Lower leg skin (tissue), 3 donors: Measurements from ENCODE around the gene CUL4B.
"Not testable (repeated sequence)": the region's sequence is repeated elsewhere in the genome, so short reads cannot be mapped to it uniquely, and the experiment has no call there.

Experiments used
- CTCF ChIP-seq, 3 donors: fragments of 450-650 bp; IDR thresholded peaks; one replicate each; pipeline ENCODE4 v1.5.1; 2016; ENCODE audit warnings: antibody characterized with exemption in 3 of 3, mild to moderate bottlenecking in 3 of 3, moderate library complexity in 2 of 3
- POLR2A ChIP-seq, 2 donors: fragments of 450-650 bp; IDR thresholded peaks; one replicate each; pipeline ENCODE4 v1.6.1; 2016 to 2017; ENCODE audit warnings: antibody characterized with exemption in 2 of 2, mild to moderate bottlenecking in 1 of 2, moderate library complexity in 1 of 2

GRCh38 chrX:120475447-120475846, 85.3 kb downstream of the CUL4B start:
- TF ChIP-seq CTCF, POLR2A (IDR thresholded peaks at IDR 0.05): not testable (repeated sequence)
